Vagina (tissue), 2 donors: Measurements from ENCODE around the gene DNAH12.

ENCODE experiments used
- CTCF ChIP-seq, 3 experiments: fragments of 450-650 bp in 2 of 3; fragments of 200-600 bp in 1 of 3; sonication (generic) in 1 of 3; IDR thresholded peaks; one replicate each; pipeline ENCODE4 v1.5.1; 2017 to 2019; ENCODE audit warnings: antibody characterized with exemption in 3 of 3, mild to moderate bottlenecking in 2 of 3, moderate library complexity in 2 of 3
- POLR2A ChIP-seq, 2 donors: fragments of 450-650 bp; IDR thresholded peaks; one replicate each; pipeline ENCODE4 v1.6.1; 2017; ENCODE audit warnings: antibody characterized with exemption in 2 of 2, mild to moderate bottlenecking in 2 of 2, moderate library complexity in 2 of 2
- POLR2AphosphoS5 ChIP-seq, 2 donors: sonication (generic); formaldehyde crosslinking; IDR thresholded peaks; one replicate each; pipeline ENCODE4 v1.9.0; 2017; ENCODE audit warnings: antibody characterized with exemption in 2 of 2, mild to moderate bottlenecking in 2 of 2, low read depth in 1 of 2; ENCODE audit not compliant: insufficient read depth in 1 of 2

- TF ChIP-seq CTCF (IDR thresholded peaks at IDR 0.05): no peak
- TF ChIP-seq POLR2AphosphoS5 (IDR thresholded peaks at IDR 0.05; ENCODE audit: insufficient read depth in 1 of 2, low read depth in 1 of 2): no peak
- no peak for TF ChIP-seq POLR2A (IDR thresholded peaks at IDR 0.05)
These were observed 12.4 kb upstream of the DNAH12 start for GRCh38 chr3:57556459-57557084.
